HCT116 (cell line): ENCODE results near the gene CCDC154. TPM values are rescaled to one million over a fixed set of nuclear protein-coding genes. Genes with fewer than 3 reads are reported as not detected.
A peak's percentile ranks its signal among the peaks of the same experiment; 100 is the strongest.

ENCODE experiments used
- ATAC-seq: fragments of 200-7000 bp; cut with Tn5 transposase; 2 replicates; pipeline ENCODE4 v1.9.1; 2020; ENCODE audit warnings: mild to moderate bottlenecking, moderate library complexity
- BruUV-seq: library from RNA; stranded (reverse); fragments of 400-500 nt; replicated peaks from 2 replicates; lab custom pipeline; 2021; lab: Mats Ljungman, UMichigan
- CTCF ChIA-PET: fragments of 300-600 bp; sonication (Branson Sonifier 250); formaldehyde crosslinking; loops from one replicate; lab custom pipeline; 2021; ENCODE audit warnings: antibody characterized with exemption; lab: Charles Lee
- POLR2A ChIA-PET: fragments of 300-600, 350-600 bp; sonication (Branson Sonifier 250); formaldehyde crosslinking; loops from one replicate; lab custom pipeline; 2021; ENCODE audit warnings: antibody characterized with exemption; lab: Charles Lee
- RAD21 ChIA-PET, 2 experiments: fragments of 300-600 bp; sonication (Branson Sonifier 250); formaldehyde crosslinking; loops; one replicate each; lab custom pipeline; 2023; ENCODE audit warnings: low total read pairs in 2 of 2; ENCODE audit not compliant: uncharacterized antibody in 2 of 2, unreplicated experiment in 2 of 2, low non-redundant PET in 1 of 2; lab: Charles Lee
- DNase-seq: peaks from one replicate; pipeline ENCODE4 v3.0.0-alpha.2; 2010; ENCODE audit warnings: low read depth, low spot score
- H2AFZ ChIP-seq: fragments of 200-600 bp; shearing (Covaris generic), sonication (generic); 2 replicates; pipeline ENCODE4 v1.6.1; 2017; ENCODE audit warnings: low read depth, mixed run types, mixed read lengths, antibody characterized with exemption, low read length; ENCODE audit not compliant: poor library complexity, severe bottlenecking
- H3K27ac ChIP-seq: 2 replicates; pipeline ENCODE4 v1.5.1; 2012; ENCODE audit warnings: low read depth, low read length
- H3K27me3 ChIP-seq: fragments of 200-600 bp; sonication (generic); 2 replicates; pipeline ENCODE4 v1.6.1; 2016; ENCODE audit warnings: mixed run types, low read length, mixed read lengths; ENCODE audit not compliant: insufficient read depth
- H3K36me3 ChIP-seq, 2 experiments: fragments of 200-500 bp in 1 of 2; fragments of 200-600 bp in 1 of 2; sonication (Bioruptor generic) in 1 of 2; sonication (generic) in 1 of 2; 2 replicates each; pipeline versions ENCODE4 v1.5.1 to v1.6.1; 2014 to 2016; ENCODE audit warnings: low read length in 2 of 2, inconsistent platforms in 1 of 2, mixed read lengths in 1 of 2, mixed run types in 1 of 2; ENCODE audit not compliant: insufficient read depth in 2 of 2, control insufficient read depth in 1 of 2
- H3K4me1 ChIP-seq, 2 experiments: fragments of 200-600 bp in 1 of 2; sonication (generic) in 1 of 2; 2 replicates each; pipeline versions ENCODE4 v1.5.1 to v1.6.1; 2012 to 2017; ENCODE audit warnings: low read length in 2 of 2, inconsistent platforms in 1 of 2, mild to moderate bottlenecking in 1 of 2, mixed read lengths in 1 of 2, mixed run types in 1 of 2, moderate library complexity in 1 of 2; ENCODE audit not compliant: insufficient read depth in 2 of 2, control insufficient read depth in 1 of 2
- H3K4me2 ChIP-seq: fragments of 200-600 bp; sonication (generic); 2 replicates; pipeline ENCODE4 v1.6.1; 2017; ENCODE audit warnings: mixed run types, low read length, mixed read lengths
- H3K4me3 ChIP-seq, 2 experiments: fragments of 200-600 bp in 1 of 2; sonication (generic) in 1 of 2; replicated peaks in 1 of 2; 2 replicates each; pipeline ENCODE4 v1.5.1; 2011 to 2016; ENCODE audit warnings: low read length in 2 of 2, control low read depth in 1 of 2, low read depth in 1 of 2, mild to moderate bottlenecking in 1 of 2, mixed read lengths in 1 of 2, mixed run types in 1 of 2
- H3K79me2 ChIP-seq: fragments of 200-600 bp; sonication (generic); 2 replicates; pipeline ENCODE4 v1.6.1; 2017; ENCODE audit warnings: mild to moderate bottlenecking, mixed run types, low read length, moderate library complexity, mixed read lengths; ENCODE audit not compliant: insufficient read depth
- H3K9ac ChIP-seq: fragments of 200-600 bp; sonication (generic); 2 replicates; pipeline ENCODE4 v1.6.1; 2016; ENCODE audit warnings: low read length, mixed read lengths
- H3K9me2 ChIP-seq: fragments of 200-600 bp; sonication (generic), shearing (Covaris generic); 2 replicates; pipeline ENCODE4 v1.6.1; 2017; ENCODE audit warnings: mixed run types, mild to moderate bottlenecking, moderate library complexity; ENCODE audit not compliant: insufficient read depth
- H3K9me3 ChIP-seq, 2 experiments: fragments of 200-500 bp in 1 of 2; fragments of 200-600 bp in 1 of 2; sonication (Bioruptor generic) in 1 of 2; sonication (generic) in 1 of 2; 2 replicates each; pipeline ENCODE4 v1.6.1; 2014 to 2017; ENCODE audit warnings: low read length in 2 of 2, mixed read lengths in 2 of 2, inconsistent platforms in 1 of 2, low read depth in 1 of 2, mild to moderate bottlenecking in 1 of 2, mixed run types in 1 of 2, moderate library complexity in 1 of 2; ENCODE audit not compliant: control insufficient read depth in 1 of 2, insufficient read depth in 1 of 2
- H4K20me1 ChIP-seq: fragments of 200-600 bp; sonication (generic), shearing (Covaris generic); 2 replicates; pipeline ENCODE4 v1.6.1; 2017; ENCODE audit warnings: mixed run types, mild to moderate bottlenecking, moderate library complexity; ENCODE audit not compliant: insufficient read depth
- ATF3 ChIP-seq: IDR thresholded peaks from 2 replicates; pipeline ENCODE4 v1.6.1; 2012
- CBX3 ChIP-seq: IDR thresholded peaks from 2 replicates; pipeline ENCODE4 v1.6.1; 2012; ENCODE audit warnings: low read depth
- CTCF ChIP-seq, 3 experiments: fragments of 200-600 bp in 1 of 3; sonication (generic) in 1 of 3; IDR thresholded peaks in 2 of 3; conservative IDR thresholded peaks in 1 of 3; 2 replicates each; pipeline ENCODE4 v1.5.1; 2012 to 2017; ENCODE audit warnings: low read depth in 2 of 3, low read length in 2 of 3, antibody characterized with exemption in 1 of 3, borderline replicate concordance in 1 of 3, control low read depth in 1 of 3, mild to moderate bottlenecking in 1 of 3, mixed read lengths in 1 of 3, mixed run types in 1 of 3, moderate library complexity in 1 of 3; ENCODE audit not compliant: insufficient read depth in 1 of 3
- EGR1 ChIP-seq: IDR thresholded peaks from 2 replicates; pipeline ENCODE4 v1.6.1; 2012; ENCODE audit warnings: low read depth
- EZH2 ChIP-seq: fragments of 200-600 bp; sonication (generic); IDR thresholded peaks from 2 replicates; pipeline ENCODE4 v1.6.1; 2017; ENCODE audit warnings: antibody characterized with exemption, mixed run types
- EZH2phosphoT487 ChIP-seq: fragments of 200-600 bp; IDR thresholded peaks from 2 replicates; pipeline ENCODE4 v1.6.1; 2018; ENCODE audit warnings: antibody characterized with exemption, borderline replicate concordance
- FOSL1 ChIP-seq: IDR thresholded peaks from 2 replicates; pipeline ENCODE4 v1.6.1; 2012; ENCODE audit warnings: low read depth
- JUND ChIP-seq: IDR thresholded peaks from 2 replicates; pipeline ENCODE4 v1.6.1; 2012
- MAX ChIP-seq: IDR thresholded peaks from 2 replicates; pipeline ENCODE4 v1.6.1; 2012
- POLR2A ChIP-seq: IDR thresholded peaks from 2 replicates; pipeline ENCODE4 v1.7.0; 2011; ENCODE audit warnings: borderline replicate concordance; ENCODE audit not compliant: insufficient read depth, insufficient read length; ENCODE audit errors: extremely low read depth
- POLR2AphosphoS5 ChIP-seq: IDR thresholded peaks from 2 replicates; pipeline ENCODE4 v1.6.1; 2011; ENCODE audit warnings: mild to moderate bottlenecking, low read depth, low read length, moderate library complexity
- RAD21 ChIP-seq: IDR thresholded peaks from 2 replicates; pipeline ENCODE4 v1.6.1; 2012; ENCODE audit warnings: low read depth, mild to moderate bottlenecking
- REST ChIP-seq: IDR thresholded peaks from 2 replicates; pipeline ENCODE4 v1.6.1; 2012; ENCODE audit warnings: low read depth
- SIN3A ChIP-seq: IDR thresholded peaks from 2 replicates; pipeline ENCODE4 v1.6.1; 2012; ENCODE audit warnings: low read depth
- SP1 ChIP-seq: IDR thresholded peaks from 2 replicates; pipeline ENCODE4 v1.6.1; 2012; ENCODE audit warnings: low read depth
- SRF ChIP-seq: IDR thresholded peaks from 2 replicates; pipeline ENCODE4 v1.6.1; 2012; ENCODE audit warnings: low read depth
- TCF7L2 ChIP-seq: IDR thresholded peaks from 2 replicates; pipeline ENCODE4 v1.7.0; 2011; ENCODE audit warnings: borderline replicate concordance, inconsistent platforms; ENCODE audit not compliant: insufficient read depth, insufficient read length; ENCODE audit errors: extremely low read depth
- YY1 ChIP-seq: IDR thresholded peaks from 2 replicates; pipeline ENCODE4 v1.6.1; 2011; ENCODE audit warnings: low read length, low read depth, moderate library complexity, mild to moderate bottlenecking; ENCODE audit not compliant: insufficient replicate concordance; ENCODE audit errors: extremely low read depth
- ZFX ChIP-seq: fragments of 450-650 bp; IDR thresholded peaks from 2 replicates; pipeline ENCODE4 v1.6.1; 2017
- ZNF274 ChIP-seq: fragments of 200-500 bp; sonication (Bioruptor generic); IDR thresholded peaks from 2 replicates; pipeline ENCODE4 v1.6.1; 2014; ENCODE audit warnings: mild to moderate bottlenecking, low read depth, low read length, inconsistent platforms
- intact Hi-C: fragments of 100-400 bp; cut with micrococcal nuclease; formaldehyde crosslinking; loops from 2 replicates; pipeline ENCODE4 v1.10.0; 2022
- total RNA-seq: library from RNA; stranded (reverse); gene quantifications from one replicate; pipeline ENCODE4 v1.2.1, GENCODE V29; 2021; ENCODE audit not compliant: unreplicated experiment

Gene CCDC154
- total RNA-seq, 1 experiment from 2014 or later, result 1.7 TPM

GRCh38 chr16:1493746-1494094 lies 49.4 kb upstream of the CCDC154 start:
- Histone ChIP-seq H3K4me1 (peaks cover 10 to 17% of the 10 kb centered on the region in 2 experiments), H4K20me1 (no peaks in the 10 kb centered on the region), H2AFZ (no peak overlapping the region), H3K4me3 (peak overlapping the region; percentile 86 to 91), H3K27ac (peak overlapping the region; percentile 65), H3K79me2 (peaks cover 38% of the 10 kb centered on the region), H3K9me3 (no peaks in the 10 kb centered on the region), H3K36me3 (peaks cover 2 to 24% of the 10 kb centered on the region in 2 experiments; a peak in 3 of 4 replicates), H3K9ac (peak overlapping the region; percentile 96), H3K4me2 (peak overlapping the region; percentile 95), H3K27me3 (no peaks in the 10 kb centered on the region), H3K9me2 (no peaks in the 10 kb centered on the region)
- DNase-seq, result no peak
- ATAC-seq, result peak; percentile 23
- RAD21 ChIA-PET, result no interaction called here
- BruUV-seq, result TSS peak; percentile 82
- TF ChIP-seq SIN3A (no peak), EZH2phosphoT487 (no peak), MAX (no peak), POLR2A (no peak), EGR1 (no peak), FOSL1 (no peak), POLR2AphosphoS5 (no peak), SP1 (no peak), ATF3 (no peak), CTCF (IDR thresholded peaks at IDR 0.05 in 2 of 3, conservative IDR thresholded peaks at IDR 0.05 in 1 of 3; ENCODE audit: borderline replicate concordance in 1 of 3, insufficient read depth in 1 of 3, low read depth in 2 of 3, low read length in 2 of 3) (no peak), TCF7L2 (no peak), ZFX (no peak), REST (no peak), CBX3 (no peak), ZNF274 (no peak), SRF (no peak), EZH2 (no peak), YY1 (no peak), RAD21 (no peak), JUND (no peak)
- POLR2A ChIA-PET, result no interaction called here
- intact Hi-C loops, result no loop called here
- CTCF ChIA-PET, result interaction anchor here (0.6 kb wide), 1 partner anchor 321 kb away, joined by 3 read pairs; no protein-coding TSS in a partner anchor
